Measurements from ENCODE around the gene MNX1.
A peak's percentile ranks its signal among the peaks of the same experiment; 100 is the strongest.

MNX1 gene

GRCh38 chr7:156999958-157000726 lies 10.3 kb downstream of the MNX1 start:
- whole genome bisulfite sequencing, 2 donors (ENCODE audit: extremely low coverage in 2 of 2, insufficient read length in 2 of 2, insufficient replicate concordance in 1 of 2), result no CpG with 5 or more reads among the region's 75 CpGs
- H4K91ac ChIP-seq (ENCODE audit: low read depth, low read length, poor library complexity), result no peak overlapping the region
- peaks cover 9 to 13% of the 10 kb centered on the region in 2 donors for H3K4me1 ChIP-seq (ENCODE audit: control insufficient read depth in 2 of 2, insufficient read depth in 1 of 2, low read depth in 1 of 2, low read length in 2 of 2)
- no peak overlapping the region for H2BK120ac ChIP-seq (ENCODE audit: low read depth, low read length)
- no peak for DNase-seq (ENCODE audit: low spot score)
- no peaks in the 10 kb centered on the region for H3K36me3 ChIP-seq (replicated peaks in 1 of 2; ENCODE audit: control insufficient read depth in 2 of 2, insufficient read depth in 2 of 2, low read length in 2 of 2)
- no peaks in the 10 kb centered on the region for H3K79me1 ChIP-seq (ENCODE audit: low read depth, low read length)
- H3K9me3 ChIP-seq (replicated peaks in 1 of 2; ENCODE audit: control insufficient read depth in 2 of 2, insufficient read depth in 1 of 2, low read depth in 1 of 2, low read length in 2 of 2), result no peaks in the 10 kb centered on the region
- H2AK5ac ChIP-seq (ENCODE audit: low read depth, low read length), result no peak overlapping the region
- H3K4me2 ChIP-seq (ENCODE audit: insufficient read depth, low read length, poor library complexity, severe bottlenecking), result peak overlapping the region; percentile 48
- no peak overlapping the region for H3K27ac ChIP-seq (replicated peaks; ENCODE audit: low read length)
- H3K23ac ChIP-seq (ENCODE audit: low read depth, low read length, poor library complexity), result no peak overlapping the region
- peak overlapping the region in 1 of 2 donors; percentile 38 for H3K4me3 ChIP-seq (ENCODE audit: low read length in 2 of 2)
- H2BK5ac ChIP-seq (ENCODE audit: low read length), result no peak overlapping the region
- H3K27me3 ChIP-seq (ENCODE audit: control insufficient read depth in 3 of 3, insufficient read depth in 3 of 3, low read depth in 1 of 3, low read length in 3 of 3), result peaks cover 34 to 95% (median 68%) of the 10 kb centered on the region in 3 experiments
- H2BK15ac ChIP-seq (ENCODE audit: low read length), result no peak overlapping the region
- H3K14ac ChIP-seq (ENCODE audit: low read length), result no peak overlapping the region
- peak overlapping the region; percentile 51 for H3K18ac ChIP-seq (ENCODE audit: low read length)
- no peak overlapping the region for H2BK12ac ChIP-seq (ENCODE audit: low read length)
- H3K4ac ChIP-seq (ENCODE audit: low read length), result no peak overlapping the region
- H2AFZ ChIP-seq (ENCODE audit: low read length), result peak overlapping the region; percentile 67
- no peak overlapping the region for H4K8ac ChIP-seq (ENCODE audit: low read depth, low read length)
- H3K9ac ChIP-seq (ENCODE audit: low read depth, low read length, poor library complexity), result no peak overlapping the region

- H3K9ac ChIP-seq (ENCODE audit: low read depth, low read length, poor library complexity), result no peak overlapping the region
- peaks cover 9 to 13% of the 10 kb centered on the region in 2 donors for H3K4me1 ChIP-seq (ENCODE audit: control insufficient read depth in 2 of 2, insufficient read depth in 1 of 2, low read depth in 1 of 2, low read length in 2 of 2)
- no peak overlapping the region for H2BK12ac ChIP-seq (ENCODE audit: low read length)
- H2BK5ac ChIP-seq (ENCODE audit: low read length), result no peak overlapping the region
- no peak overlapping the region for H3K14ac ChIP-seq (ENCODE audit: low read length)
- peak overlapping the region; percentile 44 for H3K4me2 ChIP-seq (ENCODE audit: insufficient read depth, low read length, poor library complexity, severe bottlenecking)
- peak overlapping the region; percentile 36 for H3K18ac ChIP-seq (ENCODE audit: low read length)
- no peak overlapping the region for H4K91ac ChIP-seq (ENCODE audit: low read depth, low read length, poor library complexity)
- H3K79me1 ChIP-seq (ENCODE audit: low read depth, low read length), result no peaks in the 10 kb centered on the region
- H2AK5ac ChIP-seq (ENCODE audit: low read depth, low read length), result no peak overlapping the region
- no peak overlapping the region for H2BK15ac ChIP-seq (ENCODE audit: low read length)
- H3K27ac ChIP-seq (replicated peaks; ENCODE audit: low read length), result no peak overlapping the region
- H3K4me3 ChIP-seq (ENCODE audit: low read length in 2 of 2), result no peak overlapping the region
- no peaks in the 10 kb centered on the region for H3K9me3 ChIP-seq (replicated peaks in 1 of 2; ENCODE audit: control insufficient read depth in 2 of 2, insufficient read depth in 1 of 2, low read depth in 1 of 2, low read length in 2 of 2)
- DNase-seq (ENCODE audit: low spot score), result no peak
- no peaks in the 10 kb centered on the region for H3K36me3 ChIP-seq (replicated peaks in 1 of 2; ENCODE audit: control insufficient read depth in 2 of 2, insufficient read depth in 2 of 2, low read length in 2 of 2)
- no peak overlapping the region for H2BK120ac ChIP-seq (ENCODE audit: low read depth, low read length)
- peak overlapping the region; percentile 67 for H2AFZ ChIP-seq (ENCODE audit: low read length)
- no CpG with 5 or more reads among the region's 57 CpGs for WGBS, 2 donors (ENCODE audit: extremely low coverage in 2 of 2, insufficient read length in 2 of 2, insufficient replicate concordance in 1 of 2)
- no peak overlapping the region for H4K8ac ChIP-seq (ENCODE audit: low read depth, low read length)
- H3K4ac ChIP-seq (ENCODE audit: low read length), result no peak overlapping the region
- H3K23ac ChIP-seq (ENCODE audit: low read depth, low read length, poor library complexity), result no peak overlapping the region
- peaks cover 27 to 90% (median 59%) of the 10 kb centered on the region in 3 experiments for H3K27me3 ChIP-seq (ENCODE audit: control insufficient read depth in 3 of 3, insufficient read depth in 3 of 3, low read depth in 1 of 3, low read length in 3 of 3)
Observed at GRCh38 chr7:156998988-156999957, 11.2 kb downstream of the MNX1 start.

- H3K18ac ChIP-seq (ENCODE audit: low read length), result no peak overlapping the region
- H2BK120ac ChIP-seq (ENCODE audit: low read depth, low read length), result no peak overlapping the region
- H3K4me1 ChIP-seq (ENCODE audit: control insufficient read depth in 2 of 2, insufficient read depth in 1 of 2, low read depth in 1 of 2, low read length in 2 of 2), result peaks cover 0 to 6% of the 10 kb centered on the region in 2 donors
- H4K91ac ChIP-seq (ENCODE audit: low read depth, low read length, poor library complexity), result no peak overlapping the region
- H2AFZ ChIP-seq (ENCODE audit: low read length), result no peak overlapping the region
- no peaks in the 10 kb centered on the region for H3K79me1 ChIP-seq (ENCODE audit: low read depth, low read length)
- DNase-seq (ENCODE audit: low spot score), result no peak
- no peak overlapping the region for H3K14ac ChIP-seq (ENCODE audit: low read length)
- H3K4me2 ChIP-seq (ENCODE audit: insufficient read depth, low read length, poor library complexity, severe bottlenecking), result no peak overlapping the region
- H3K23ac ChIP-seq (ENCODE audit: low read depth, low read length, poor library complexity), result no peak overlapping the region
- H2BK5ac ChIP-seq (ENCODE audit: low read length), result no peak overlapping the region
- no peak overlapping the region for H2BK15ac ChIP-seq (ENCODE audit: low read length)
- H2AK5ac ChIP-seq (ENCODE audit: low read depth, low read length), result no peak overlapping the region
- no peak overlapping the region for H4K8ac ChIP-seq (ENCODE audit: low read depth, low read length)
- H3K27me3 ChIP-seq (ENCODE audit: control insufficient read depth in 3 of 3, insufficient read depth in 3 of 3, low read depth in 1 of 3, low read length in 3 of 3), result peaks cover 0 to 76% (median 14%) of the 10 kb centered on the region in 3 experiments
- H3K4ac ChIP-seq (ENCODE audit: low read length), result no peak overlapping the region
- no peak overlapping the region for H3K4me3 ChIP-seq (ENCODE audit: low read length in 2 of 2)
- no peaks in the 10 kb centered on the region for H3K36me3 ChIP-seq (replicated peaks in 1 of 2; ENCODE audit: control insufficient read depth in 2 of 2, insufficient read depth in 2 of 2, low read length in 2 of 2)
- no CpG with 5 or more reads among the region's 8 CpGs for WGBS, 2 donors (ENCODE audit: extremely low coverage in 2 of 2, insufficient read length in 2 of 2, insufficient replicate concordance in 1 of 2)
- H3K9ac ChIP-seq (ENCODE audit: low read depth, low read length, poor library complexity), result no peak overlapping the region
- no peak overlapping the region for H2BK12ac ChIP-seq (ENCODE audit: low read length)
- no peak overlapping the region for H3K27ac ChIP-seq (replicated peaks; ENCODE audit: low read length)
- no peaks in the 10 kb centered on the region for H3K9me3 ChIP-seq (replicated peaks in 1 of 2; ENCODE audit: control insufficient read depth in 2 of 2, insufficient read depth in 1 of 2, low read depth in 1 of 2, low read length in 2 of 2)
Observed at GRCh38 chr7:156994417-156994816, 16.0 kb downstream of the MNX1 start.

- Histone ChIP-seq H3K4ac (ENCODE audit: low read length) (no peak overlapping the region), H3K27me3 (ENCODE audit: control insufficient read depth in 3 of 3, insufficient read depth in 3 of 3, low read depth in 1 of 3, low read length in 3 of 3) (peaks cover 0 to 71% (median 9%) of the 10 kb centered on the region in 3 experiments), H2BK15ac (ENCODE audit: low read length) (no peak overlapping the region), H3K27ac (replicated peaks; ENCODE audit: low read length) (no peak overlapping the region), H3K9me3 (replicated peaks in 1 of 2; ENCODE audit: control insufficient read depth in 2 of 2, insufficient read depth in 1 of 2, low read depth in 1 of 2, low read length in 2 of 2) (no peaks in the 10 kb centered on the region), H3K18ac (ENCODE audit: low read length) (no peak overlapping the region), H2AK5ac (ENCODE audit: low read depth, low read length) (no peak overlapping the region), H2BK120ac (ENCODE audit: low read depth, low read length) (no peak overlapping the region), H3K79me1 (ENCODE audit: low read depth, low read length) (no peaks in the 10 kb centered on the region), H3K14ac (ENCODE audit: low read length) (no peak overlapping the region), H3K9ac (ENCODE audit: low read depth, low read length, poor library complexity) (no peak overlapping the region), H3K4me2 (ENCODE audit: insufficient read depth, low read length, poor library complexity, severe bottlenecking) (no peak overlapping the region), H4K91ac (ENCODE audit: low read depth, low read length, poor library complexity) (no peak overlapping the region), H2BK12ac (ENCODE audit: low read length) (no peak overlapping the region), H4K8ac (ENCODE audit: low read depth, low read length) (no peak overlapping the region), H3K4me1 (ENCODE audit: control insufficient read depth in 2 of 2, insufficient read depth in 1 of 2, low read depth in 1 of 2, low read length in 2 of 2) (peaks cover 0 to 4% of the 10 kb centered on the region in 2 donors), H2BK5ac (ENCODE audit: low read length) (no peak overlapping the region), H2AFZ (ENCODE audit: low read length) (no peak overlapping the region), H3K36me3 (replicated peaks in 1 of 2; ENCODE audit: control insufficient read depth in 2 of 2, insufficient read depth in 2 of 2, low read length in 2 of 2) (no peaks in the 10 kb centered on the region), H3K23ac (ENCODE audit: low read depth, low read length, poor library complexity) (no peak overlapping the region), H3K4me3 (ENCODE audit: low read length in 2 of 2) (no peak overlapping the region)
- WGBS, 2 donors (ENCODE audit: extremely low coverage in 2 of 2, insufficient read length in 2 of 2, insufficient replicate concordance in 1 of 2), result no CpG with 5 or more reads among the region's 10 CpGs
- no peak for DNase-seq (ENCODE audit: low spot score)
Observed at GRCh38 chr7:156993925-156994235, 16.6 kb downstream of the MNX1 start.
